Liver (tissue), 9 donors: Measurements from ENCODE around the gene IFNA14. TPM values are rescaled to one million over a fixed set of nuclear protein-coding genes. Genes with fewer than 3 reads are reported as not detected.

ENCODE experiments used
- DNase-seq: peaks from one replicate; pipeline ENCODE4 v3.0.0-alpha.2; 2017; ENCODE audit warnings: low spot score
- H3K27ac ChIP-seq, 2 donors: one replicate each; pipeline ENCODE4 v1.7.0; 2013; ENCODE audit warnings: inconsistent platforms in 2 of 2, low read length in 2 of 2, control low read depth in 1 of 2, low read depth in 1 of 2, mild to moderate bottlenecking in 1 of 2
- H3K27me3 ChIP-seq, 4 donors: one replicate each; pipeline versions ENCODE4 v1.6.1 to v1.7.0; 2013; ENCODE audit warnings: low read length in 3 of 4, inconsistent platforms in 1 of 4, mild to moderate bottlenecking in 1 of 4, moderate library complexity in 1 of 4; ENCODE audit not compliant: control insufficient read depth in 4 of 4, insufficient read depth in 4 of 4
- H3K36me3 ChIP-seq, 4 donors: one replicate each; pipeline versions ENCODE4 v1.6.1 to v1.7.0; 2013; ENCODE audit warnings: low read length in 3 of 4, mild to moderate bottlenecking in 3 of 4, low read depth in 1 of 4, moderate library complexity in 1 of 4; ENCODE audit not compliant: control insufficient read depth in 4 of 4, insufficient read depth in 3 of 4
- H3K4me1 ChIP-seq, 4 donors: one replicate each; pipeline versions ENCODE4 v1.6.1 to v1.7.0; 2013; ENCODE audit warnings: low read length in 3 of 4, mild to moderate bottlenecking in 3 of 4, moderate library complexity in 1 of 4; ENCODE audit not compliant: control insufficient read depth in 4 of 4, insufficient read depth in 4 of 4
- H3K4me3 ChIP-seq, 3 donors: one replicate each; pipeline versions ENCODE4 v1.6.1 to v1.7.0; 2013; ENCODE audit warnings: low read length in 3 of 3, control low read depth in 1 of 3, low read depth in 1 of 3, mild to moderate bottlenecking in 1 of 3
- H3K9ac ChIP-seq, 2 donors: one replicate each; pipeline ENCODE4 v1.7.0; 2013; ENCODE audit warnings: low read length in 2 of 2, mild to moderate bottlenecking in 2 of 2, moderate library complexity in 2 of 2, control low read depth in 1 of 2, low read depth in 1 of 2
- H3K9me3 ChIP-seq, 4 donors: one replicate each; pipeline versions ENCODE4 v1.6.1 to v1.7.0; 2013; ENCODE audit warnings: low read length in 3 of 4; ENCODE audit not compliant: control insufficient read depth in 4 of 4
- EGR1 ChIP-seq, 2 donors: IDR thresholded peaks; 2 replicates each; pipeline ENCODE4 v1.6.1; 2016 to 2018; ENCODE audit warnings: antibody characterized with exemption in 2 of 2, low read depth in 2 of 2
- FOXA1 ChIP-seq: IDR thresholded peaks from 2 replicates; pipeline ENCODE4 v1.6.1; 2016; ENCODE audit warnings: antibody characterized with exemption
- FOXA2 ChIP-seq: IDR thresholded peaks from 2 replicates; pipeline ENCODE4 v1.6.1; 2016; ENCODE audit warnings: antibody characterized with exemption
- GABPA ChIP-seq, 2 donors: IDR thresholded peaks in 1 of 2; conservative IDR thresholded peaks in 1 of 2; 2 replicates each; pipeline ENCODE4 v1.6.1; 2016; ENCODE audit warnings: antibody characterized with exemption in 2 of 2, mild to moderate bottlenecking in 1 of 2, moderate library complexity in 1 of 2
- HNF4A ChIP-seq, 2 donors: conservative IDR thresholded peaks; 2 replicates each; pipeline ENCODE4 v1.6.1; 2016; ENCODE audit warnings: antibody characterized with exemption in 2 of 2, mild to moderate bottlenecking in 2 of 2
- HNF4G ChIP-seq: IDR thresholded peaks from 2 replicates; pipeline ENCODE4 v1.6.1; 2016; ENCODE audit warnings: antibody characterized with exemption
- JUND ChIP-seq, 2 donors: IDR thresholded peaks; 2 replicates each; pipeline ENCODE4 v1.6.1; 2016; ENCODE audit warnings: antibody characterized with exemption in 2 of 2
- NR2F2 ChIP-seq: IDR thresholded peaks from 2 replicates; pipeline ENCODE4 v1.6.1; 2016; ENCODE audit warnings: antibody characterized with exemption
- RAD21 ChIP-seq, 2 donors: IDR thresholded peaks; 2 replicates each; pipeline ENCODE4 v1.6.1; 2016; ENCODE audit warnings: antibody characterized with exemption in 2 of 2, mild to moderate bottlenecking in 2 of 2
- RXRA ChIP-seq, 2 donors: IDR thresholded peaks; 2 replicates each; pipeline ENCODE4 v1.6.1; 2017 to 2018; ENCODE audit warnings: antibody characterized with exemption in 2 of 2, mild to moderate bottlenecking in 1 of 2
- SP1 ChIP-seq: IDR thresholded peaks from 2 replicates; pipeline ENCODE4 v1.6.1; 2018; ENCODE audit warnings: antibody characterized with exemption, mild to moderate bottlenecking
- TAF1 ChIP-seq: conservative IDR thresholded peaks from 2 replicates; pipeline ENCODE4 v1.6.1; 2016; ENCODE audit warnings: antibody characterized with exemption, mild to moderate bottlenecking
- YY1 ChIP-seq: IDR thresholded peaks from 2 replicates; pipeline ENCODE4 v1.6.1; 2016; ENCODE audit warnings: antibody characterized with exemption, mild to moderate bottlenecking
- WGBS: extraction: QIAGEN DNeasy Blood & Tissue Kit; methylation state at CpG from one replicate; pipeline ENCODE4 v1.1.7; 2013; 5-methylcytosine and 5-hydroxymethylcytosine counted together
- polyA plus RNA-seq, 2 donors: library from polyadenylated mRNA; stranded (reverse) in 1 of 2; unstranded in 1 of 2; fragments of 200-250 nt in 1 of 2; fragments of >200 nt in 1 of 2; fragmentation: Nextera tagmentation in 1 of 2; extraction: Ambion mirVana in 1 of 2; gene quantifications; one replicate each; pipeline versions ENCODE4 v1.2.1 to v1.2.3, GENCODE V29; 2013 to 2015
- total RNA-seq, 2 donors: library from RNA; depleted of rRNA; stranded (reverse); fragments of >200 nt; gene quantifications; one replicate each; pipeline ENCODE4 v1.2.3, GENCODE V29; 2014
- TF ChIP-seq, protein P1 (sequence below): fragments of 150-350 bp; IDR thresholded peaks from 2 replicates; pipeline ENCODE4 v1.5.1; 2017; ENCODE audit warnings: improper control_type of control experiment, low read depth, low read length; ENCODE audit not compliant: missing input control
- TF ChIP-seq, protein P2 (sequence below): IDR thresholded peaks from 2 replicates; pipeline ENCODE4 v1.6.1; 2016; ENCODE audit warnings: antibody characterized with exemption
- TF ChIP-seq, protein P3 (sequence below): IDR thresholded peaks from 2 replicates; pipeline ENCODE4 v1.6.1; 2016; ENCODE audit warnings: antibody characterized with exemption
- TF ChIP-seq, protein P4 (sequence below): IDR thresholded peaks from 2 replicates; pipeline ENCODE4 v1.6.1; 2016; ENCODE audit warnings: antibody characterized with exemption, mild to moderate bottlenecking
- donor health status: healthy.
- donor health status: healthy.
- donor health status: healthy.
- donor health status: healthy.
- donor health status: healthy.

The IFNA14 gene
- total and polyA plus RNA-seq, 4 donors, result not detected

DNA sequence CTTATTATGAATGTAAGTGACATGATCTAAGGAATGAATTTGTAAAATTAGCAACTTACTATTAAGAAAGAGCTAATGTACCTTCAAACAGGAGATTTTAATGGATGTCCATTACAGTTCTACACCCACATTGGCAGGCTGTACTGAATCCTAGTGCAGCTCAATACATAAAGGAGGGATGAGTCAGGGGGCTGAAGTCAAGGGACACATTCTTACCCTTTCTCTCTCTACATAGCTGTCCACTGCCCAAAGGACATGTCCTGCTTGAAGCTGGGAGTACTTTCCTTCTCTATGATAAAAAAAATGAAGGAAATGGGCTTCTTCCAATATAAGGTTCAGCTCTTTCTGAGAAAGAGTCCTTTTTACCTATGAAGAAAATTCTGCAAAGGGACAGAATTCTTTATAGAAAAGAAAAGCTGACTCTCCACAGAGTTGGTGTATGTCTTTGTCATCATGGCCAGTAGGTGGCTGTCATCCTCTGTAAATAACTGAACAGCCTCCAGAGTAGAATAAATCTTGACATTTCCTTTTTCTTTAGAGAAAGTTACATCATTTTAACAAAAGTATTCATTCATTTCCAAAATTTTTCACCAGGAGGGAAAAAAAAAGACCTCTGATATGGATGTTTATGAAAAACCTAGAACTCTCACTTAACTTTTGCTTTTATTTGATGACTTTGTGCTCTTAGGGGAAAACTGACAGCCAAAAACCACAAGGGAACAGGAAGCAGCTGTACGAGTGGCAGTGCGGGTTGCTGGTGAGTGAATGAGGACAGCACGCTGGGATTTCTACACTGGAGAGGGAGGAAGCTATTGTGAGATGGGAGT lies 13.1 kb upstream of the IFNA14 start:
- under 1% methylated on average over 3 of the region's 3 CpGs for WGBS
- Histone ChIP-seq H3K4me1 (no peaks in the 10 kb centered on the region), H3K36me3 (no peaks in the 10 kb centered on the region), H3K4me3 (no peak overlapping the region), H3K9ac (no peak overlapping the region), H3K27me3 (peaks cover 0 to 24% (median 0%) of the 10 kb centered on the region in 4 donors), H3K27ac (no peak overlapping the region), H3K9me3 (no peaks in the 10 kb centered on the region)
- DNase-seq, result no peak
- TF ChIP-seq GABPA (IDR thresholded peaks at IDR 0.05 in 1 of 2, conservative IDR thresholded peaks at IDR 0.05 in 1 of 2) (no peak), YY1 (no peak), EGR1 (IDR thresholded peaks at IDR 0.05; ENCODE audit: low read depth in 2 of 2) (no peak), RAD21 (IDR thresholded peaks at IDR 0.05) (peak; percentile 65 to 68), RXRA (IDR thresholded peaks at IDR 0.05) (no peak), FOXA1 (no peak), SP1 (no peak), FOXA2 (no peak), JUND (IDR thresholded peaks at IDR 0.05) (no peak)
- TF ChIP-seq, protein P1, sequence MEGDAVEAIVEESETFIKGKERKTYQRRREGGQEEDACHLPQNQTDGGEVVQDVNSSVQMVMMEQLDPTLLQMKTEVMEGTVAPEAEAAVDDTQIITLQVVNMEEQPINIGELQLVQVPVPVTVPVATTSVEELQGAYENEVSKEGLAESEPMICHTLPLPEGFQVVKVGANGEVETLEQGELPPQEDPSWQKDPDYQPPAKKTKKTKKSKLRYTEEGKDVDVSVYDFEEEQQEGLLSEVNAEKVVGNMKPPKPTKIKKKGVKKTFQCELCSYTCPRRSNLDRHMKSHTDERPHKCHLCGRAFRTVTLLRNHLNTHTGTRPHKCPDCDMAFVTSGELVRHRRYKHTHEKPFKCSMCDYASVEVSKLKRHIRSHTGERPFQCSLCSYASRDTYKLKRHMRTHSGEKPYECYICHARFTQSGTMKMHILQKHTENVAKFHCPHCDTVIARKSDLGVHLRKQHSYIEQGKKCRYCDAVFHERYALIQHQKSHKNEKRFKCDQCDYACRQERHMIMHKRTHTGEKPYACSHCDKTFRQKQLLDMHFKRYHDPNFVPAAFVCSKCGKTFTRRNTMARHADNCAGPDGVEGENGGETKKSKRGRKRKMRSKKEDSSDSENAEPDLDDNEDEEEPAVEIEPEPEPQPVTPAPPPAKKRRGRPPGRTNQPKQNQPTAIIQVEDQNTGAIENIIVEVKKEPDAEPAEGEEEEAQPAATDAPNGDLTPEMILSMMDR, result peak; percentile 57
- TF ChIP-seq, protein P2, sequence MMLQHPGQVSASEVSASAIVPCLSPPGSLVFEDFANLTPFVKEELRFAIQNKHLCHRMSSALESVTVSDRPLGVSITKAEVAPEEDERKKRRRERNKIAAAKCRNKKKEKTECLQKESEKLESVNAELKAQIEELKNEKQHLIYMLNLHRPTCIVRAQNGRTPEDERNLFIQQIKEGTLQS, result no peak

DNA sequence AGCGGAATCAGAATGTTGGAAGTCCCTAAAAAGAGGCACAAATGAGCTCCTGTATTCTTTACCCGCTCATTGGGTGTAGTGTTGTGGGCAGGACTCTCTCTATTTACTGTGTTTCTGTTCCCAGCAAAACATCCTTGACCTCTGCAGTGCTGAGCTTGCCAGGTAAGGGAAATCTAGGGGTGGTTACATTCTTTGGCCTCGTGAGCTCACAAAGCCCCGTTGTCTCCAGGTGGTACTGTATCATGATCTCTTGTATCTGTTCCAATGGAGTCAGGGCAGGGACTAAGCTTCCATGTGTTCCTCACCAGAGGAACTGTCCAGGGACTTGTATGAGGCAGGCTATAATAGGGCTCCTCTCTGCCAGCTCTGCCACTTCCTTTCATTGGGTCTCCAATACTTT lies 11.8 kb upstream of the IFNA14 start:
- Histone ChIP-seq H3K4me3 (no peak overlapping the region), H3K4me1 (no peaks in the 10 kb centered on the region), H3K9me3 (no peaks in the 10 kb centered on the region), H3K36me3 (no peaks in the 10 kb centered on the region), H3K27me3 (peaks cover 0 to 18% (median 0%) of the 10 kb centered on the region in 4 donors), H3K9ac (no peak overlapping the region), H3K27ac (no peak overlapping the region)
- no peak for TF ChIP-seq TAF1
- TF ChIP-seq, protein P3, sequence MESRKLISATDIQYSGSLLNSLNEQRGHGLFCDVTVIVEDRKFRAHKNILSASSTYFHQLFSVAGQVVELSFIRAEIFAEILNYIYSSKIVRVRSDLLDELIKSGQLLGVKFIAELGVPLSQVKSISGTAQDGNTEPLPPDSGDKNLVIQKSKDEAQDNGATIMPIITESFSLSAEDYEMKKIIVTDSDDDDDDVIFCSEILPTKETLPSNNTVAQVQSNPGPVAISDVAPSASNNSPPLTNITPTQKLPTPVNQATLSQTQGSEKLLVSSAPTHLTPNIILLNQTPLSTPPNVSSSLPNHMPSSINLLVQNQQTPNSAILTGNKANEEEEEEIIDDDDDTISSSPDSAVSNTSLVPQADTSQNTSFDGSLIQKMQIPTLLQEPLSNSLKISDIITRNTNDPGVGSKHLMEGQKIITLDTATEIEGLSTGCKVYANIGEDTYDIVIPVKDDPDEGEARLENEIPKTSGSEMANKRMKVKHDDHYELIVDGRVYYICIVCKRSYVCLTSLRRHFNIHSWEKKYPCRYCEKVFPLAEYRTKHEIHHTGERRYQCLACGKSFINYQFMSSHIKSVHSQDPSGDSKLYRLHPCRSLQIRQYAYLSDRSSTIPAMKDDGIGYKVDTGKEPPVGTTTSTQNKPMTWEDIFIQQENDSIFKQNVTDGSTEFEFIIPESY, result no peak
- TF ChIP-seq HNF4A (conservative IDR thresholded peaks at IDR 0.05), result no peak
- TF ChIP-seq, protein P2, result no peak
- no peak for TF ChIP-seq HNF4G
- TF ChIP-seq NR2F2, result no peak
- TF ChIP-seq FOXA1, result no peak
- no peak for TF ChIP-seq EGR1 (IDR thresholded peaks at IDR 0.05; ENCODE audit: low read depth in 2 of 2)
- no peak for TF ChIP-seq SP1
- TF ChIP-seq, protein P1, result no peak
- TF ChIP-seq, protein P4, sequence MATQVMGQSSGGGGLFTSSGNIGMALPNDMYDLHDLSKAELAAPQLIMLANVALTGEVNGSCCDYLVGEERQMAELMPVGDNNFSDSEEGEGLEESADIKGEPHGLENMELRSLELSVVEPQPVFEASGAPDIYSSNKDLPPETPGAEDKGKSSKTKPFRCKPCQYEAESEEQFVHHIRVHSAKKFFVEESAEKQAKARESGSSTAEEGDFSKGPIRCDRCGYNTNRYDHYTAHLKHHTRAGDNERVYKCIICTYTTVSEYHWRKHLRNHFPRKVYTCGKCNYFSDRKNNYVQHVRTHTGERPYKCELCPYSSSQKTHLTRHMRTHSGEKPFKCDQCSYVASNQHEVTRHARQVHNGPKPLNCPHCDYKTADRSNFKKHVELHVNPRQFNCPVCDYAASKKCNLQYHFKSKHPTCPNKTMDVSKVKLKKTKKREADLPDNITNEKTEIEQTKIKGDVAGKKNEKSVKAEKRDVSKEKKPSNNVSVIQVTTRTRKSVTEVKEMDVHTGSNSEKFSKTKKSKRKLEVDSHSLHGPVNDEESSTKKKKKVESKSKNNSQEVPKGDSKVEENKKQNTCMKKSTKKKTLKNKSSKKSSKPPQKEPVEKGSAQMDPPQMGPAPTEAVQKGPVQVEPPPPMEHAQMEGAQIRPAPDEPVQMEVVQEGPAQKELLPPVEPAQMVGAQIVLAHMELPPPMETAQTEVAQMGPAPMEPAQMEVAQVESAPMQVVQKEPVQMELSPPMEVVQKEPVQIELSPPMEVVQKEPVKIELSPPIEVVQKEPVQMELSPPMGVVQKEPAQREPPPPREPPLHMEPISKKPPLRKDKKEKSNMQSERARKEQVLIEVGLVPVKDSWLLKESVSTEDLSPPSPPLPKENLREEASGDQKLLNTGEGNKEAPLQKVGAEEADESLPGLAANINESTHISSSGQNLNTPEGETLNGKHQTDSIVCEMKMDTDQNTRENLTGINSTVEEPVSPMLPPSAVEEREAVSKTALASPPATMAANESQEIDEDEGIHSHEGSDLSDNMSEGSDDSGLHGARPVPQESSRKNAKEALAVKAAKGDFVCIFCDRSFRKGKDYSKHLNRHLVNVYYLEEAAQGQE, result no peak
- no peak for TF ChIP-seq FOXA2
- no peak for TF ChIP-seq RXRA (IDR thresholded peaks at IDR 0.05)
- no peak for TF ChIP-seq GABPA (IDR thresholded peaks at IDR 0.05 in 1 of 2, conservative IDR thresholded peaks at IDR 0.05 in 1 of 2)
- TF ChIP-seq JUND (IDR thresholded peaks at IDR 0.05), result no peak
- WGBS, result 44% methylated on average over 4 of the region's 4 CpGs
- no peak for DNase-seq
